Left ventricle myocardium inferior (tissue), 1 donor: ENCODE measurements around the gene GRIA1. TPM values are rescaled to one million over a fixed set of nuclear protein-coding genes. Genes with fewer than 3 reads are reported as not detected.

ENCODE experiments used
- DNase-seq: peaks from one replicate; pipeline ENCODE4 v3.0.0-alpha.2; 2020
- H3K27ac ChIP-seq: fragments of 200-600 bp; replicated peaks from 2 replicates; pipeline ENCODE4 v1.8.0; 2021
- H3K27me3 ChIP-seq: fragments of 200-600 bp; 2 replicates; pipeline ENCODE4 v1.8.0; 2021; ENCODE audit warnings: low read depth
- H3K36me3 ChIP-seq: fragments of 200-600 bp; 2 replicates; pipeline ENCODE4 v1.8.0; 2021
- H3K4me1 ChIP-seq: fragments of 200-600 bp; 2 replicates; pipeline ENCODE4 v1.8.0; 2021
- H3K4me3 ChIP-seq: fragments of 200-600 bp; 2 replicates; pipeline ENCODE4 v1.8.0; 2021; ENCODE audit warnings: mild to moderate bottlenecking, moderate library complexity
- H3K9me3 ChIP-seq: fragments of 200-600 bp; replicated peaks from 2 replicates; pipeline ENCODE4 v1.8.0; 2021
- intact Hi-C: fragments of 100-400 bp; cut with micrococcal nuclease; formaldehyde crosslinking; loops from one replicate; pipeline ENCODE4 v1.11.0; 2022
- total RNA-seq: library from RNA; stranded (reverse); fragmentation: NEBNext Ultra II Directional; extraction: Animal tissue kit (Norgen Biotek cat#: 25700); gene quantifications from one replicate; pipeline ENCODE4 v1.2.1, GENCODE V29; 2021
- TF ChIP-seq, protein P1 (sequence below): fragments of 200-600 bp; IDR thresholded peaks from 2 replicates; pipeline ENCODE4 v1.8.0; 2021; ENCODE audit warnings: antibody characterized with exemption, mild to moderate bottlenecking, borderline replicate concordance
- donor health status: DM: no; HTN: yes; CAD: no; lungs with severe emphysema.

The GRIA1 gene
- total RNA-seq, 1 donor from 2014 or later: 0.14 TPM

DNA sequence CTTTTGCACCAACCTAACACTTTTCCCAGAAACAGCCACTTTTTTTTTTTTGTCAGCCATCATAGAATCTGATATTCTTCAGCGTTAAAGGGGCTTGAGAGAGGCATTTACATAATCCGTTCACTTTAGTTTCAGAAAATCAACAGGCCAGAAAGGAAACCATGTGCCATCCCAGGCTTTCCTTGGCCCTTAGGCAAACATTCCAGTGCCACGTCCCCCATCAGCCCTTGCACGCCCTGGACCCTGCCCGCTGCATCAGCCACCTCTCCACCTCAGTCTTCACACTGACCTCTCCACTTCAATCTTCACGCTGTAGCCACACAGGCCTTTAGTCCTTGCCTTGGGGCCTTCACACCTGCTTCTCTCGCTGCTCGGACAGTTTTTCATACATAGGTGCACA lies 123.2 kb downstream of the GRIA1 start:
- Histone ChIP-seq H3K36me3 (no peaks in the 10 kb centered on the region), H3K27me3 (no peaks in the 10 kb centered on the region), H3K4me3 (no peak overlapping the region), H3K4me1 (peaks cover 17% of the 10 kb centered on the region), H3K27ac (no peak overlapping the region), H3K9me3 (no peaks in the 10 kb centered on the region)
- intact Hi-C loops: no loop called here
- DNase-seq: no peak
- TF ChIP-seq, protein P1, sequence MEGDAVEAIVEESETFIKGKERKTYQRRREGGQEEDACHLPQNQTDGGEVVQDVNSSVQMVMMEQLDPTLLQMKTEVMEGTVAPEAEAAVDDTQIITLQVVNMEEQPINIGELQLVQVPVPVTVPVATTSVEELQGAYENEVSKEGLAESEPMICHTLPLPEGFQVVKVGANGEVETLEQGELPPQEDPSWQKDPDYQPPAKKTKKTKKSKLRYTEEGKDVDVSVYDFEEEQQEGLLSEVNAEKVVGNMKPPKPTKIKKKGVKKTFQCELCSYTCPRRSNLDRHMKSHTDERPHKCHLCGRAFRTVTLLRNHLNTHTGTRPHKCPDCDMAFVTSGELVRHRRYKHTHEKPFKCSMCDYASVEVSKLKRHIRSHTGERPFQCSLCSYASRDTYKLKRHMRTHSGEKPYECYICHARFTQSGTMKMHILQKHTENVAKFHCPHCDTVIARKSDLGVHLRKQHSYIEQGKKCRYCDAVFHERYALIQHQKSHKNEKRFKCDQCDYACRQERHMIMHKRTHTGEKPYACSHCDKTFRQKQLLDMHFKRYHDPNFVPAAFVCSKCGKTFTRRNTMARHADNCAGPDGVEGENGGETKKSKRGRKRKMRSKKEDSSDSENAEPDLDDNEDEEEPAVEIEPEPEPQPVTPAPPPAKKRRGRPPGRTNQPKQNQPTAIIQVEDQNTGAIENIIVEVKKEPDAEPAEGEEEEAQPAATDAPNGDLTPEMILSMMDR: no peak

DNA sequence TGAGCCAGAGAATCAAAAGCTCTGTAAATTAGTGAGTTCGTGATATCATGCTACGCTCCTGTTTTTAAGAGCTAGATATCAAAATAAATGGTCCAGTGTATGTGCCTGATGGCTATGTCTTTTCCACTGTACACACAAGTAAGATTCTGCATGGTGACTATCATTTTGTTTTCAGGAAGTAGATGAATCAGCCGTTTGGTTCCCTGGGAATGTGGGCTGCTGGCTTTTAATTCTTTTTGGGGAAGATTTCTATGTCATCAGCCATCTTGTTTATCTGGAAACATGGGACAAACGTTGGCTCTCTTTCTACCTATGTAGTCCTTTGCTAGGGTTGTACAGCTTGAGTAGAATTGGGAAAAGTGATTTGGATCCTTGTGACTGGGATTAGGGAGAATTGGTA lies 126.7 kb downstream of the GRIA1 start:
- no peak overlapping the region for H3K4me3 ChIP-seq
- H3K27ac ChIP-seq: no peak overlapping the region
- no peak for DNase-seq
- no peaks in the 10 kb centered on the region for H3K27me3 ChIP-seq
- no peaks in the 10 kb centered on the region for H3K9me3 ChIP-seq
- no peaks in the 10 kb centered on the region for H3K4me1 ChIP-seq
- TF ChIP-seq, protein P1: no peak
- intact Hi-C loops: no loop called here
- no peaks in the 10 kb centered on the region for H3K36me3 ChIP-seq

DNA sequence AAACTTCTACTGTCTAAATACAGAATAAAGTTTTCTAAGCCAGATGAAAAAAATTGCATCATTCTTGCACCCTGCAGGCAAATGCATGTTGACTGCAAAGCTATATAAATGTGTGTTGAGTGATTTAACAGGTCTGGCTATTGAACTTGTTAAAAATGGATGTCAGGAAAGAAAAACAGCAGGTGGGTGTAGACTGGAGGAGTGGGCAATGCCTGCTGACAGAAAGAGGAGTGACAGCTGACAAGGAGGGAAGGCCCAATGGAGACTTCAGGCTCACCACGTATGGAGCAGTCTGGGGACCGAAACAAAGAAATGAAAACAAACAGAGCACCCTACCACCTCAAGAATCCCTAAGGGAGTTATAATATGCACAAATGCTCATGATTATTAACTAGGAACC lies 127.8 kb downstream of the GRIA1 start:
- no peak for DNase-seq
- intact Hi-C loops: no loop called here
- Histone ChIP-seq H3K27ac (no peak overlapping the region), H3K4me1 (no peaks in the 10 kb centered on the region), H3K36me3 (no peaks in the 10 kb centered on the region), H3K4me3 (no peak overlapping the region), H3K27me3 (no peaks in the 10 kb centered on the region), H3K9me3 (no peaks in the 10 kb centered on the region)
- TF ChIP-seq, protein P1: no peak

DNA sequence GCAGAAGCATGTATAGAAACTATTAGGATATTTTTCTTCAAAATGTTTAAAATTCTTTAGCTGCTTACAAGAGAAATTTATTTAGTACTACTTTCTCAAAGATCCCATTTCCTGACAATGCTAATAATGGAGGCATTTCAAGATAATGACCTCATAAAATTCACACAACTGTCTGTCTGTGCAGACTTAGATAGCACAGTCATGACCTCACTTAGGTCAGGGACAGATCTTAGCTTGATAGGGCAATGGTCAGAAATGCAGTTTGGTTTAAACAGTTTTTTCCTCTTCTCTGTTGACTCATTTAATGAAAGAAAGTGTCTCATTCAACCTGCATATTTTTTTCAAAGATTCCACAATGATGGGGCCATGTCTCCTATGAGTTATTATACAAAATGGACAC lies 128.4 kb downstream of the GRIA1 start:
- H3K4me3 ChIP-seq: no peak overlapping the region
- no peak overlapping the region for H3K27ac ChIP-seq
- no peaks in the 10 kb centered on the region for H3K9me3 ChIP-seq
- no peaks in the 10 kb centered on the region for H3K4me1 ChIP-seq
- intact Hi-C loops: no loop called here
- H3K36me3 ChIP-seq: no peaks in the 10 kb centered on the region
- no peaks in the 10 kb centered on the region for H3K27me3 ChIP-seq
- no peak for DNase-seq
- TF ChIP-seq, protein P1: no peak

DNA sequence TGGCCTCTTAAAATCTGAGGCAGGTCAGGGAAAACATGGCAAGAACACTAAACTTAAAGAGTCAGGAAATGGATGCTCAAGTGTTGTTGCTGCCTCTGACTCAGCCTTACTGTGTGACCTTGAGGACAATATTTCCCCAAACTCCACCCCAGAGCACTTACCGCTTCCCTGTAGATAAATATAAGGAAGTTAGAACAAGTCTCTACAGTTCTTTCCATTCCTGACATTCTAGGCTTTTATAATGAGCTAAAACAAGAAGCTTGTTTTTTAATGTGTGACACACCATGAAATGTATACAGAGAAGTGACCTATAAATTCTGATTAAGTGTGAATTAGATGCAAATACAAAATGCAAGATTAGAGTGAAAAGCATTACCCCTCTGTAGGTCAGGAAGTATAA lies 129.3 kb downstream of the GRIA1 start:
- no peaks in the 10 kb centered on the region for H3K27me3 ChIP-seq
- H3K27ac ChIP-seq: no peak overlapping the region
- TF ChIP-seq, protein P1: no peak
- H3K4me3 ChIP-seq: no peak overlapping the region
- H3K9me3 ChIP-seq: no peaks in the 10 kb centered on the region
- DNase-seq: no peak
- H3K4me1 ChIP-seq: no peaks in the 10 kb centered on the region
- H3K36me3 ChIP-seq: no peaks in the 10 kb centered on the region
- intact Hi-C loops: no loop called here

DNA sequence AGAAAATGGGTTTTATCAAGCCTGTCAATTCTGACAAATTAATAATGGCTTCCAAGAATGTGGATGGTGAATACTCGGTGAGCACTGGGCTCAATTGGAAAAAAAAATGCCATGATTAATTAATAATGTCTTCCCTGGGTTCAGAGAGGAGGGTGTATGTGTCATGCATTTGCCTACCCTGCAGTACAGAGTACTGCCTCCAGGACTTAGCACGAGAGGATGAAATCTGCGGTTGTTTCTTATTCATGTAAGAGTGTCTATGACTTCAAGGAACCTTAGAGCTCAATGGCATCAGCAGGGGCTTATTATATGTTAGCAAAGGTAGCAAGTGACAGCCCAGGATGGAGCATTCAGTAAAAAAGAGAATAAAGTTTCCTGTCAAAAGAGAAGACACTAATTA lies 132.7 kb downstream of the GRIA1 start:
- Histone ChIP-seq H3K36me3 (no peaks in the 10 kb centered on the region), H3K9me3 (no peaks in the 10 kb centered on the region), H3K27ac (no peak overlapping the region), H3K4me1 (peaks cover 27% of the 10 kb centered on the region), H3K4me3 (no peak overlapping the region), H3K27me3 (no peaks in the 10 kb centered on the region)
- intact Hi-C loops: no loop called here
- DNase-seq: no peak
- TF ChIP-seq, protein P1: no peak
